HL-60 (cell line): Measurements from ENCODE around the gene IRF2.

Experiments used
- GABPA ChIP-seq: IDR thresholded peaks from 2 replicates; pipeline ENCODE4 v1.6.1; 2012; ENCODE audit warnings: low read depth
- POLR2AphosphoS5 ChIP-seq: IDR thresholded peaks from 2 replicates; pipeline ENCODE4 v1.6.1; 2012; ENCODE audit warnings: low read depth
- SPI1 ChIP-seq: IDR thresholded peaks from 2 replicates; pipeline ENCODE4 v1.6.1; 2012; ENCODE audit warnings: low read depth, mild to moderate bottlenecking, borderline replicate concordance
- TF ChIP-seq, protein P1 (sequence below): IDR thresholded peaks from one replicate; pipeline ENCODE4 v1.5.1; 2011; ENCODE audit warnings: low read length, control low read depth, inconsistent platforms; ENCODE audit not compliant: insufficient read depth
- TF ChIP-seq, protein P2 (sequence below): IDR thresholded peaks from 2 replicates; pipeline ENCODE4 v1.6.1; 2012; ENCODE audit warnings: low read depth; ENCODE audit not compliant: insufficient replicate concordance

DNA sequence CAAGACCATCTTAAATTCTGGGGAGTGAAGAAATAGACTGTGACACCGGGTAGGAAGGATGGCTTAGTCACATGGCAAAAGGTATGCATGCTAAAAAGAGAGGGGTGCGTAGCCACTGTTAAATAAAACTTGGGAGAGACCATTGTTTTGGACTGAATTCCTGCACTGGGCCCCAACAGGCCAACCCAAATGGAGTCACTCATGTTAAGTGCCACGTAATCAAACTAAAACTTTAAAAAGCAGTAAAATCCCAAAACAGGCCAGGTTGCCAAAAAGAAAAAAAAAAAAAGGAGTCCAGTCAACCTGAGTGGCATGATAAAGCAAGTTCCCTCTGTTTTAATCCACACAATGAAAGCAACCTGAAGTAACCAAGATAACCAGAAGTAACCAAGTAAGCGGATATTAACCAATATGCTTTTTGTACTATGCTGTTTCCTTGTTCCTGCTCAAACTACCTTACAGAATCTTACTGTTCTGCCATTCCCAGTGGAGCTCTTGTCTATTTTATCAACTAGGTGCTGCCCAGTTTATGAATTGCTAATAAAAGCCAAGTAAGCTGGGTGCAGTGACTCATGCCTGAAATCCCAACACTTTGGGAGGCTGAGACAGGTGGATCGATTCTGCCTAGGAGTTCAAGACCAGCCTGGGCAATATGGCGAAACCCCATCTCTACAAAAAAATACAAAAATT lies 132.0 kb downstream of the IRF2 start:
- TF ChIP-seq, protein P1, sequence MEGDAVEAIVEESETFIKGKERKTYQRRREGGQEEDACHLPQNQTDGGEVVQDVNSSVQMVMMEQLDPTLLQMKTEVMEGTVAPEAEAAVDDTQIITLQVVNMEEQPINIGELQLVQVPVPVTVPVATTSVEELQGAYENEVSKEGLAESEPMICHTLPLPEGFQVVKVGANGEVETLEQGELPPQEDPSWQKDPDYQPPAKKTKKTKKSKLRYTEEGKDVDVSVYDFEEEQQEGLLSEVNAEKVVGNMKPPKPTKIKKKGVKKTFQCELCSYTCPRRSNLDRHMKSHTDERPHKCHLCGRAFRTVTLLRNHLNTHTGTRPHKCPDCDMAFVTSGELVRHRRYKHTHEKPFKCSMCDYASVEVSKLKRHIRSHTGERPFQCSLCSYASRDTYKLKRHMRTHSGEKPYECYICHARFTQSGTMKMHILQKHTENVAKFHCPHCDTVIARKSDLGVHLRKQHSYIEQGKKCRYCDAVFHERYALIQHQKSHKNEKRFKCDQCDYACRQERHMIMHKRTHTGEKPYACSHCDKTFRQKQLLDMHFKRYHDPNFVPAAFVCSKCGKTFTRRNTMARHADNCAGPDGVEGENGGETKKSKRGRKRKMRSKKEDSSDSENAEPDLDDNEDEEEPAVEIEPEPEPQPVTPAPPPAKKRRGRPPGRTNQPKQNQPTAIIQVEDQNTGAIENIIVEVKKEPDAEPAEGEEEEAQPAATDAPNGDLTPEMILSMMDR: no peak
- TF ChIP-seq, protein P2, sequence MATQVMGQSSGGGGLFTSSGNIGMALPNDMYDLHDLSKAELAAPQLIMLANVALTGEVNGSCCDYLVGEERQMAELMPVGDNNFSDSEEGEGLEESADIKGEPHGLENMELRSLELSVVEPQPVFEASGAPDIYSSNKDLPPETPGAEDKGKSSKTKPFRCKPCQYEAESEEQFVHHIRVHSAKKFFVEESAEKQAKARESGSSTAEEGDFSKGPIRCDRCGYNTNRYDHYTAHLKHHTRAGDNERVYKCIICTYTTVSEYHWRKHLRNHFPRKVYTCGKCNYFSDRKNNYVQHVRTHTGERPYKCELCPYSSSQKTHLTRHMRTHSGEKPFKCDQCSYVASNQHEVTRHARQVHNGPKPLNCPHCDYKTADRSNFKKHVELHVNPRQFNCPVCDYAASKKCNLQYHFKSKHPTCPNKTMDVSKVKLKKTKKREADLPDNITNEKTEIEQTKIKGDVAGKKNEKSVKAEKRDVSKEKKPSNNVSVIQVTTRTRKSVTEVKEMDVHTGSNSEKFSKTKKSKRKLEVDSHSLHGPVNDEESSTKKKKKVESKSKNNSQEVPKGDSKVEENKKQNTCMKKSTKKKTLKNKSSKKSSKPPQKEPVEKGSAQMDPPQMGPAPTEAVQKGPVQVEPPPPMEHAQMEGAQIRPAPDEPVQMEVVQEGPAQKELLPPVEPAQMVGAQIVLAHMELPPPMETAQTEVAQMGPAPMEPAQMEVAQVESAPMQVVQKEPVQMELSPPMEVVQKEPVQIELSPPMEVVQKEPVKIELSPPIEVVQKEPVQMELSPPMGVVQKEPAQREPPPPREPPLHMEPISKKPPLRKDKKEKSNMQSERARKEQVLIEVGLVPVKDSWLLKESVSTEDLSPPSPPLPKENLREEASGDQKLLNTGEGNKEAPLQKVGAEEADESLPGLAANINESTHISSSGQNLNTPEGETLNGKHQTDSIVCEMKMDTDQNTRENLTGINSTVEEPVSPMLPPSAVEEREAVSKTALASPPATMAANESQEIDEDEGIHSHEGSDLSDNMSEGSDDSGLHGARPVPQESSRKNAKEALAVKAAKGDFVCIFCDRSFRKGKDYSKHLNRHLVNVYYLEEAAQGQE: no peak
- TF ChIP-seq POLR2AphosphoS5: no peak
- no peak for TF ChIP-seq GABPA
- no peak for TF ChIP-seq SPI1
